Heart right ventricle (tissue), 16 donors: ENCODE data around the gene ORM2. TPM values are rescaled to one million over a fixed set of nuclear protein-coding genes. Genes with fewer than 3 reads are reported as not detected.

Experiments
- ATAC-seq, 8 donors: fragments of 200-7000 bp; cut with Tn5 transposase; one replicate each; pipeline ENCODE4 v1.9.1; 2020; ENCODE audit warnings: mild to moderate bottlenecking in 8 of 8, moderate library complexity in 8 of 8, moderate number of reproducible peaks in 1 of 8
- DNase-seq, 2 donors: peaks; one replicate each; pipeline ENCODE4 v3.0.0-alpha.2; 2020
- H3K27ac ChIP-seq, 10 donors: fragments of 200-600 bp; sonication (generic) in 2 of 10; one replicate each; pipeline versions ENCODE4 v1.5.0 to v1.8.0; 2020 to 2022; ENCODE audit warnings: mild to moderate bottlenecking in 3 of 10
- H3K27me3 ChIP-seq, 7 donors: fragments of 200-600 bp; one replicate each; pipeline ENCODE4 v1.8.0; 2021 to 2022; ENCODE audit warnings: mild to moderate bottlenecking in 2 of 7
- H3K36me3 ChIP-seq, 9 donors: fragments of 200-600 bp; sonication (generic) in 1 of 9; one replicate each; pipeline versions ENCODE4 v1.5.0 to v1.8.0; 2020 to 2022; ENCODE audit warnings: mild to moderate bottlenecking in 2 of 9
- H3K4me1 ChIP-seq, 9 donors: fragments of 200-600 bp; sonication (generic) in 1 of 9; one replicate each; pipeline versions ENCODE4 v1.5.0 to v1.8.0; 2020 to 2022; ENCODE audit warnings: mild to moderate bottlenecking in 4 of 9
- H3K4me3 ChIP-seq, 10 donors: fragments of 200-600 bp; sonication (generic) in 2 of 10; one replicate each; pipeline versions ENCODE4 v1.5.0 to v1.8.0; 2020 to 2022; ENCODE audit warnings: mild to moderate bottlenecking in 7 of 10, moderate library complexity in 2 of 10
- H3K9me3 ChIP-seq, 11 donors: fragments of 200-600 bp in 10 of 11; sonication (generic) in 2 of 11; one replicate each; pipeline versions ENCODE4 v1.5.0 to v1.8.0; 2013 to 2022; ENCODE audit warnings: mild to moderate bottlenecking in 2 of 11, control low read depth in 1 of 11, moderate library complexity in 1 of 11
- CTCF ChIP-seq, 9 donors: fragments of 200-600 bp; sonication (generic) in 2 of 9; IDR thresholded peaks; one replicate each; pipeline versions ENCODE4 v1.5.0 to v1.8.0; 2021 to 2022; ENCODE audit warnings: antibody characterized with exemption in 9 of 9, mild to moderate bottlenecking in 5 of 9, moderate library complexity in 1 of 9
- WGBS, 2 donors: extraction: QIAGEN DNeasy Blood & Tissue Kit; methylation state at CpG; one replicate each; pipeline ENCODE4 v1.1.7; 2013; ENCODE audit warnings: inconsistent platforms in 1 of 2; 5-methylcytosine and 5-hydroxymethylcytosine counted together
- intact Hi-C, 10 donors: fragments of 100-400 bp; cut with DNase I; formaldehyde crosslinking; loops; one replicate each; pipeline versions ENCODE4 v1.11.1 to v1.14.2; 2022
- polyA plus RNA-seq, 2 donors: library from polyadenylated mRNA; stranded (reverse); fragments of 200-250 nt; gene quantifications; one replicate each; pipeline ENCODE4 v1.2.3, GENCODE V29; 2013
- total RNA-seq, 10 donors: library from RNA; stranded (reverse); fragmentation: NEBNext Ultra II Directional in 3 of 10; extraction: Animal tissue kit (Norgen Biotek cat#: 25700) in 3 of 10; gene quantifications; one replicate each; pipeline versions ENCODE4 v1.2.1 to v1.2.4, GENCODE V29; 2021 to 2023
- donor health status: Arrhythmogenic right ventricular cardiomyopathy.
- donor health status: ischemic (EF 13 %, LVEDD 7.1; RV severe dilation, severe dysfunction).
- donor health status: healthy with polysubstance abuse.
- donor health status: DM: no; HTN: yes; CAD: no.
- donor health status: DM: no; HTN: no; CAD: no.
- donor health status: ischemic (EF 25% LVEDD 6.9; RV normal size, moderate dysfunction).
- donor health status: ischemic (EF 25% LVEDD 5.7; RV mildly dilated, moderate dysfunction).
- donor health status: healthy.
- donor health status: DM: yes; HTN: yes; CAD: no.
- donor health status: Ischemic cardiomyopathy.
- donor health status: ischemic (EF 35%, LVEDD 5.7; RV mildly dilated, moderate dysfunction).
- donor health status: nonischemic (EF 11% LVEDD 7.7; RV severe dilation, severe dysfunction).
- donor health status: DM: yes; HTN: yes; CAD: no.
- donor health status: PGD.
- donor health status: ischemic (EF 29% LVEDD 5.4; RV normal size, mild dysfunction).
- donor health status: nonischemic (EF 23%, LVEDD 6.1; RV moderate dilation, normal function).

ORM2 gene
- total and polyA plus RNA-seq, 12 donors, result 0.44 TPM; not detected in 11

- peak in 4 of 8 donors; percentile 20 to 28 (median 26) for ATAC-seq
- no peak overlapping the region for H3K27ac ChIP-seq
- H3K4me1 ChIP-seq, result no peaks in the 10 kb centered on the region
- peaks cover 0 to 37% (median 10%) of the 10 kb centered on the region in 9 donors for H3K36me3 ChIP-seq
- H3K9me3 ChIP-seq, result peaks cover 0 to 15% (median 0%) of the 10 kb centered on the region in 11 donors
- WGBS, 2 donors, result 70 to 76% methylated on average over 7 of the region's 7 CpGs
- no peaks in the 10 kb centered on the region for H3K27me3 ChIP-seq
- intact Hi-C loops, result loop anchor here in 9 of 10 donors (2.0 to 10.0 kb wide), 8 partner anchors 133 to 208 kb away; partner anchors contain the start of gene COL27A1 (in 5 of the 9)
- no peak for DNase-seq
- no peak for TF ChIP-seq CTCF (IDR thresholded peaks at IDR 0.05)
- H3K4me3 ChIP-seq, result no peak overlapping the region
These were observed 39.1 kb upstream of the ORM2 start for GRCh38 chr9:114290561-114290986.

- no peak overlapping the region for H3K27ac ChIP-seq
- peak; percentile 62 to 76 for DNase-seq
- no peaks in the 10 kb centered on the region for H3K27me3 ChIP-seq
- peak; percentile 87 to 96 (median 95) for TF ChIP-seq CTCF (IDR thresholded peaks at IDR 0.05)
- H3K4me3 ChIP-seq, result no peak overlapping the region
- WGBS, 2 donors, result 18 to 19% methylated on average over 12 of the region's 12 CpGs
- H3K4me1 ChIP-seq, result no peaks in the 10 kb centered on the region
- H3K9me3 ChIP-seq, result peaks cover 0 to 20% (median 0%) of the 10 kb centered on the region in 11 donors
- peak; percentile 12 to 67 (median 48) for ATAC-seq
- intact Hi-C loops, result loop anchor here in 9 of 10 donors (1.0 to 10.0 kb wide), 10 partner anchors 134 to 209 kb away; partner anchors contain the start of gene COL27A1 (in 5 of the 9)
- peaks cover 0 to 42% (median 10%) of the 10 kb centered on the region in 9 donors for H3K36me3 ChIP-seq
These were observed 38.6 kb upstream of the ORM2 start for GRCh38 chr9:114291064-114291474.

DNA sequence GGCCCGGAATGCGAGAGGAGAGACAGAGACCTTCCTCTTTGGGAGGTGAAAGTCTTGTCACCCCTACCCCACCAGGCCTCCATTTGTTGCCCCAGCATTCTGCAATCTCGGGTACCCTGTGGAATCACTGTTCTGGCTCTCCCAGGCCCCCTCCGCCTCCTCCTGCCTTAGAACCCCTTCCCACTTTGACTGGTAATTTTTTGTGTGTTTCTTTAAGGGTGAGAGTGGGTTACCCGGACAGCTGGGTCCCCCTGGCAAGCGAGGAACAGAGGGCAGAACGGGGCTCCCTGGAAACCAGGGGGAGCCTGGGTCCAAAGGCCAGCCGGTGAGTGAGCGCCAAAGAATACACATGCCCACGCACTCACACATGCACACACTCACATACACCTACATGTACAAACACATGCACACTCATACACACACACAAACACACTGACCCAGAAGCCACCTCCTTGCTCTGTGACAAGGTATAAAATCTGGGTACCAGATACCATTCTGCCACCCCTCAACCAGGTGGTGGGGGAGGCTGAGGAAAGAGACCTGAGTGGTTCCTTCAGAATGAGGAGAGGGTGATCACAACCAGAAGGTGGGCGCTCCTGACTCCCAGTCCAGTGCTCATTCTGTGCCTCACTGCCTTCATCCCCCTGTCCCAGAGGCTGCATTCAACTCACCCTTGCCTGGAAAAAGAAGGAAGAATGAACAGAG lies 37.6 kb upstream of the ORM2 start:
- TF ChIP-seq CTCF (IDR thresholded peaks at IDR 0.05), result no peak
- intact Hi-C loops, result loop anchor here in 9 of 10 donors (1.0 to 10.0 kb wide), 11 partner anchors 135 to 211 kb away; partner anchors contain the start of gene COL27A1 (in 5 of the 9)
- no peak for ATAC-seq
- H3K27me3 ChIP-seq, result no peaks in the 10 kb centered on the region
- DNase-seq, result no peak
- H3K4me1 ChIP-seq, result no peaks in the 10 kb centered on the region
- peaks cover 0 to 52% (median 10%) of the 10 kb centered on the region in 9 donors for H3K36me3 ChIP-seq
- H3K4me3 ChIP-seq, result no peak overlapping the region
- H3K9me3 ChIP-seq, result peaks cover 0 to 26% (median 0%) of the 10 kb centered on the region in 11 donors
- H3K27ac ChIP-seq, result no peak overlapping the region
- 91 to 94% methylated on average over 11 of the region's 11 CpGs for WGBS, 2 donors

DNA sequence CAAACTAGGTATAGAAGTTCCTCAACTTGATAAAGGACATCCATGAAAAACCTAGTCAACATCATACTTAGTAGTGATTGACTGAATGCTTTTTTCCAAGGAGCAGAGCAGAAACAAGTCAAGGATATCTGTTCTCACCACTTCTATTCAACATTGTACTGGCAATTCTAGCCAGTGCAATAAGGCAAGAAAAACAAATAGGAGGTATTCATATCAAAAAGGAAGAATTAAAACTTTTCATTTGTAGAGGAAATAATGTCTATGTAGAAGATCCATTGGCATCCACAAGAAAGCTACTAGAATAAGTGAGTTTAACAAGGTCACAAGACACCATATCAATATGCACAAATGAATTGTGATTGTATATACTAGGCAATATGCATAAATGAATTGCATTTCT lies 35.0 kb upstream of the ORM2 start:
- intact Hi-C loops, result loop anchor here in 8 of 10 donors (5.0 to 10.0 kb wide), 4 partner anchors 137 to 212 kb away; partner anchors contain the start of gene COL27A1 (in 2 of the 8)
- no peak for DNase-seq
- Histone ChIP-seq H3K36me3 (peaks cover 0 to 73% (median 10%) of the 10 kb centered on the region in 9 donors), H3K27ac (no peak overlapping the region), H3K9me3 (peaks cover 0 to 26% (median 0%) of the 10 kb centered on the region in 11 donors), H3K4me3 (no peak overlapping the region), H3K4me1 (peaks cover 0 to 5% (median 0%) of the 10 kb centered on the region in 9 donors), H3K27me3 (no peaks in the 10 kb centered on the region)
- TF ChIP-seq CTCF (IDR thresholded peaks at IDR 0.05), result no peak
- ATAC-seq, result no peak
